ENCODE measurements around the gene TMEM184A.
A peak's percentile ranks its signal among the peaks of the same experiment; 100 is the strongest.

Gene TMEM184A

DNA sequence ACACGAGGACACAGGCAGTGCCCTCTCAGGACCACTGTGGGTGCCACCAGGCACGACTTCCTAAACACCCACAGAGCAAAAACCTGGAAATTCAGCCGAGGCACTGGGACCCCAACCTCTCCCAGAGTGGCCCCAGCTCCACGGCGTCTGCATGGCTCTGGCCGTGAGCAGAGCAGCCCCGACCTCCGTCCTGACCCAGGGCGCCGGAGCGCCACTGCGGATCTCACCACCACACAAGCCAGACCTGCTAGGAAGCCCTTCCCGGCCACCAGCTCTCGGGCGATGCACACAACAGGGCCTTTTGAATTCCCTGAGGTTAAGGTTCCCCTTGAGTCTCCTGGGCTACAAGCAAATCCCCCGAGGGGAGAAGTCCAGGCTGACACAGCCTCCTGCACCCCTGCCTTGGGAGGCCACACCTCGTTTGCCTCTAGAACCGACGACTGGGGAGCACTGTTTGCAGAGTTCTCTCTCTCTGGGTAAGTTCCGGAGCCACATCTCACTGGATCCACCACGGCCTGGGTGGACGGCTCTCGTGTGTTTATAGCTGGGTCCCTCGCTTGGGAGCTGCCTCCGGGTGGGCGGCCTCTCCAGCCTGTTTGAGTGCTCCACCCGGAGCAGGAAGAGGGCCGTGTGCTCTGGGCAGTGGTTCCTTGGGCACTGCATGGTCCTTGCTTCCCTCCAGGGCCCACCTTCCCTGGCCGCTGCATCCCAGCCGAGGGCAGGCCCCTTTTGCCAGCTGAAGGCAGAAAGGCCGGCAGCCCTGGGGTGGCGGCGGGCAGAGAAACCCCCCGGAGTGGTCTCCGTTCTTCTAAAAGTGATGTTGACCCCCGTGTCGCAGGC is 29.4 kb upstream of the TMEM184A start:
- TF ChIP-seq TEAD4 (IDR thresholded peaks at IDR 0.05), result no peak
- TF ChIP-seq ZBTB7A (IDR thresholded peaks at IDR 0.05; ENCODE audit: low read depth), result no peak
- TF ChIP-seq EP300 (IDR thresholded peaks at IDR 0.05; ENCODE audit: borderline replicate concordance), result no peak
- no peak for TF ChIP-seq CEBPB (IDR thresholded peaks at IDR 0.05)
- TF ChIP-seq NFIC (IDR thresholded peaks at IDR 0.05), result no peak
- no peak for TF ChIP-seq MAX (IDR thresholded peaks at IDR 0.05)
- TF ChIP-seq, protein P1, sequence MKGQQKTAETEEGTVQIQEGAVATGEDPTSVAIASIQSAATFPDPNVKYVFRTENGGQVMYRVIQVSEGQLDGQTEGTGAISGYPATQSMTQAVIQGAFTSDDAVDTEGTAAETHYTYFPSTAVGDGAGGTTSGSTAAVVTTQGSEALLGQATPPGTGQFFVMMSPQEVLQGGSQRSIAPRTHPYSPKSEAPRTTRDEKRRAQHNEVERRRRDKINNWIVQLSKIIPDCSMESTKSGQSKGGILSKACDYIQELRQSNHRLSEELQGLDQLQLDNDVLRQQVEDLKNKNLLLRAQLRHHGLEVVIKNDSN (IDR thresholded peaks at IDR 0.05), result no peak
- no peak for TF ChIP-seq TCF12 (IDR thresholded peaks at IDR 0.05; ENCODE audit: low read depth)

GRCh38 chr7:1584700-1585099 is 28.7 kb upstream of the TMEM184A start:
- TF ChIP-seq TEAD4 (IDR thresholded peaks at IDR 0.05) (no peak), CEBPB (IDR thresholded peaks at IDR 0.05) (no peak), MAX (IDR thresholded peaks at IDR 0.05) (peak; percentile 60)

DNA sequence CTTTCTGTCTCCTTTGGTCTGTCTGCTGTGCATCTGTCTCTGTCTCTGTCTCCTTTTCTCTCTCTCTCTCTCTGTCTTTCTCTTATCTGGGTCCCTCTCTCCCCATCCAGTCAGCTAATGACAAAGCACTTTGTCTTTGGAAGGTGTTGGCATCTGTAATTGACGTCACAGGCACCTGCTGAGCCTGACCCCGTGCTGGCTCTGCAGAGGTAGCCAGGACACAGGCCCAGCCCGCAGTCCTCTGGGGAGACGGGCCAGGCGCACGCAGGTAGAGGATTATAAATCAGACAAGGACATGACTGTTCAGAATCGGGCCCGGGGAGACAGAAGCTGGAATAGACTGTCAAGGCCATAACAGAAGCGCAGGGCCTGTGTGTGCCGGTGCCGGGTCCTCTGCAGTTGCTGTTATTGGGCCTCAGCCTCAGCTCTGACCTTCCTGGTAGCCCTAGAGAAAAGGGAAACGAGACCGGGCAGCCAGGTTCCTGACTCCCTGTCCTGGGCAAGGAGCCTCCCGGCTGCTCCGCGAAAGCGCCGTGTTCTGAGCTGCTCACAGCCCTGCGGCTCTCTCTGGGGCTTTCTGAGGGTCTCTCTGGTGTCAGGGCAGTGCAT is 24.5 kb upstream of the TMEM184A start:
- TF ChIP-seq EP300 (IDR thresholded peaks at IDR 0.05; ENCODE audit: borderline replicate concordance) (no peak), YY1 (IDR thresholded peaks at IDR 0.05; ENCODE audit: low read depth) (no peak), TAF1 (IDR thresholded peaks at IDR 0.05; ENCODE audit: low read depth) (no peak), TEAD4 (IDR thresholded peaks at IDR 0.05) (no peak), FOXM1 (IDR thresholded peaks at IDR 0.05; ENCODE audit: borderline replicate concordance, low read depth) (no peak), CEBPB (IDR thresholded peaks at IDR 0.05) (no peak), REST (IDR thresholded peaks at IDR 0.05; ENCODE audit: low read depth) (no peak), CREB1 (IDR thresholded peaks at IDR 0.05; ENCODE audit: low read depth) (no peak), ZBTB7A (IDR thresholded peaks at IDR 0.05; ENCODE audit: low read depth) (no peak), NFIC (IDR thresholded peaks at IDR 0.05) (no peak), RAD21 (IDR thresholded peaks at IDR 0.05; ENCODE audit: low read depth) (no peak), TCF12 (IDR thresholded peaks at IDR 0.05; ENCODE audit: low read depth) (no peak), EGR1 (IDR thresholded peaks at IDR 0.05) (no peak), MAX (IDR thresholded peaks at IDR 0.05) (no peak)
- TF ChIP-seq, protein P1 (IDR thresholded peaks at IDR 0.05), result no peak

DNA sequence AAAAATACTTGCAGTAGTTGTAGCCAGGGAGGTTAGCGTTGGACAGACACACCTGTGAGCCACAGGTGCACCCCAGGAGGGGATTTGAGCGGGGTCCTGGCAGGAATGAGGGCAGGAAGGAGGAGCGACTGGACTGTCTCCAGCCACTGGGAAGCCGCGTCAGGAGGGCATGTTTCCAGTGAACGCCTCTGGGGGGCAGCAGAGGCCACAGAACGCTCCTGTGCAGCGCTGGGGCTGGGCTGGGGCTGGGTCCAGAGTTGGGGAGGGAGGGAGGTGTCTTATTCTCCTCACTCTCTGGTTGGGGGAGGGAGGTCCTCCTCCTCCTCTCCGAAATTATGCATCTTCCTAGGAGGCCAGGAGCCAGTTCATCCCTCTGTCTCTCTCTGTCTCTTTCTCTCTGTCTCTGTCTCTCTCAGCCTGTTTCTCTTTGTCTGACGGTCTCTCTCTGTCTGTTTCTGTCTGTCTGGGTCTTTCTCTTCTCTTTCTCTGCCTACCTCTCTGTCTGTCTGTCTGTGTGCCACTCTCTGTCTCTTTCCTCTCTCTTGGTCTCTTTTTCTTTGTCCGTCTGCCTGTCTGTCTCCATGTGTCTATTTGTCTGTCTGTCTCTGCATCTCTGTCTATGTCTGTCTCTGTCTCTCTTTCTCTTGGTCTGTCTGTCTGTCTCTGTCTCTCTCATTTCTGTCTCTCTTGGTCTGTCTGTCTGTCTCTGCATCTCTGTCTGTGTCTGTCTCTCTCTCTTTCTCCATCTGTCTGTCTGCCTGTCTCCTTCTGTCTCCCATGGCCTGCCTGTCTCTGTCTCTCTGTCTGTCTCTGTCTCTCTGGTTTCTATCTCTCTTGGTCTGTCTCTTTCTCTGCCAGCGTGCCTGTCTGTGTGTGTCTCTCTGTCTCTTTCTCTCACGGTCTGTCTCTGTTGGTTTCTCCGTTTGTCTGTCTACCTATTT is 23.7 kb upstream of the TMEM184A start:
- TF ChIP-seq YY1 (IDR thresholded peaks at IDR 0.05; ENCODE audit: low read depth) (0 out of 2 replicates have a peak, but pooled peaks have one; percentile 32), RAD21 (IDR thresholded peaks at IDR 0.05; ENCODE audit: low read depth) (peak; percentile 98), CREB1 (IDR thresholded peaks at IDR 0.05; ENCODE audit: low read depth) (no peak), MAX (IDR thresholded peaks at IDR 0.05) (no peak), EP300 (IDR thresholded peaks at IDR 0.05; ENCODE audit: borderline replicate concordance) (no peak), ZBTB7A (IDR thresholded peaks at IDR 0.05; ENCODE audit: low read depth) (no peak), CEBPB (IDR thresholded peaks at IDR 0.05) (no peak), EGR1 (IDR thresholded peaks at IDR 0.05) (no peak), TAF1 (IDR thresholded peaks at IDR 0.05; ENCODE audit: low read depth) (no peak)
- TF ChIP-seq, protein P1 (IDR thresholded peaks at IDR 0.05), result no peak

GRCh38 chr7:1578513-1578912 is 22.5 kb upstream of the TMEM184A start:
- TF ChIP-seq, protein P1 (IDR thresholded peaks at IDR 0.05), result no peak
- TF ChIP-seq RAD21 (IDR thresholded peaks at IDR 0.05; ENCODE audit: low read depth), result no peak
- TF ChIP-seq REST (IDR thresholded peaks at IDR 0.05; ENCODE audit: low read depth), result no peak
- no peak for TF ChIP-seq TEAD4 (IDR thresholded peaks at IDR 0.05)
- TF ChIP-seq EP300 (IDR thresholded peaks at IDR 0.05; ENCODE audit: borderline replicate concordance), result no peak
- TF ChIP-seq ZBTB7A (IDR thresholded peaks at IDR 0.05; ENCODE audit: low read depth), result no peak
- TF ChIP-seq TCF12 (IDR thresholded peaks at IDR 0.05; ENCODE audit: low read depth), result no peak
- TF ChIP-seq CREB1 (IDR thresholded peaks at IDR 0.05; ENCODE audit: low read depth), result no peak
- TF ChIP-seq EGR1 (IDR thresholded peaks at IDR 0.05), result no peak

Data from Ishikawa (cell line).